ENCODE measurements around the gene ZBP1.

- TF ChIP-seq BHLHE40 (IDR thresholded peaks at IDR 0.05; ENCODE audit: borderline replicate concordance) (no peak), SP1 (IDR thresholded peaks at IDR 0.05) (no peak), ELF4 (IDR thresholded peaks at IDR 0.05) (no peak), SUZ12 (IDR thresholded peaks at IDR 0.05) (no peak)
Measured at GRCh38 chr20:57665589-57665971, 45.4 kb upstream of the ZBP1 start.

All from HEK293T (cell line).